ENCODE results near the gene TBC1D21. TPM values are rescaled to one million over a fixed set of nuclear protein-coding genes. Genes with fewer than 3 reads are reported as not detected.

The TBC1D21 gene
- total RNA-seq, 1 donor from 2014 or later = not detected

GRCh38 chr15:73919706-73920105 lies 46.3 kb downstream of the TBC1D21 start:
- peaks cover 20% of the 10 kb centered on the region for H3K36me3 Mint-ChIP-seq (ENCODE audit: insufficient read depth)
- no peak for DNase-seq (ENCODE audit: low spot score, unreplicated experiment)
- no peak for TF ChIP-seq CTCF (IDR thresholded peaks at IDR 0.05; ENCODE audit: unreplicated experiment)
- H3K27me3 Mint-ChIP-seq = peaks cover 18% of the 10 kb centered on the region
- no peak overlapping the region for H3K4me3 Mint-ChIP-seq (ENCODE audit: low read depth)
- H3K4me1 Mint-ChIP-seq (ENCODE audit: low read depth) = peaks cover 10% of the 10 kb centered on the region
- no peak overlapping the region for H3K27ac Mint-ChIP-seq
- peaks cover 18% of the 10 kb centered on the region for H3K9me3 Mint-ChIP-seq (ENCODE audit: low read depth)

- Mint-ChIP-seq H3K4me1 (ENCODE audit: low read depth) (peaks cover 4% of the 10 kb centered on the region), H3K9me3 (ENCODE audit: low read depth) (peaks cover 15% of the 10 kb centered on the region), H3K27ac (no peak overlapping the region), H3K27me3 (peaks cover 30% of the 10 kb centered on the region), H3K4me3 (ENCODE audit: low read depth) (no peak overlapping the region), H3K36me3 (ENCODE audit: insufficient read depth) (peaks cover 17% of the 10 kb centered on the region)
- no peak for TF ChIP-seq CTCF (IDR thresholded peaks at IDR 0.05; ENCODE audit: unreplicated experiment)
- no peak for DNase-seq (ENCODE audit: low spot score, unreplicated experiment)
Measured at GRCh38 chr15:73921254-73921925, 48.0 kb downstream of the TBC1D21 start.

- H3K27me3 Mint-ChIP-seq = peaks cover 30% of the 10 kb centered on the region
- peaks cover 13% of the 10 kb centered on the region for H3K9me3 Mint-ChIP-seq (ENCODE audit: low read depth)
- no peak overlapping the region for H3K27ac Mint-ChIP-seq
- H3K36me3 Mint-ChIP-seq (ENCODE audit: insufficient read depth) = peaks cover 14% of the 10 kb centered on the region
- peaks cover 4% of the 10 kb centered on the region for H3K4me1 Mint-ChIP-seq (ENCODE audit: low read depth)
- no peak for TF ChIP-seq CTCF (IDR thresholded peaks at IDR 0.05; ENCODE audit: unreplicated experiment)
- no peak overlapping the region for H3K4me3 Mint-ChIP-seq (ENCODE audit: low read depth)
- no peak for DNase-seq (ENCODE audit: low spot score, unreplicated experiment)
Measured at GRCh38 chr15:73922186-73923151, 49.1 kb downstream of the TBC1D21 start.

GRCh38 chr15:73923156-73923487 lies 49.8 kb downstream of the TBC1D21 start:
- DNase-seq (ENCODE audit: low spot score, unreplicated experiment) = no peak
- H3K36me3 Mint-ChIP-seq (ENCODE audit: insufficient read depth) = peaks cover 8% of the 10 kb centered on the region
- H3K9me3 Mint-ChIP-seq (ENCODE audit: low read depth) = peaks cover 8% of the 10 kb centered on the region
- no peak overlapping the region for H3K4me3 Mint-ChIP-seq (ENCODE audit: low read depth)
- H3K4me1 Mint-ChIP-seq (ENCODE audit: low read depth) = peaks cover 5% of the 10 kb centered on the region
- H3K27ac Mint-ChIP-seq = no peak overlapping the region
- H3K27me3 Mint-ChIP-seq = peaks cover 31% of the 10 kb centered on the region
- no peak for TF ChIP-seq CTCF (IDR thresholded peaks at IDR 0.05; ENCODE audit: unreplicated experiment)

GRCh38 chr15:73923488-73924164 lies 50.3 kb downstream of the TBC1D21 start:
- H3K27ac Mint-ChIP-seq = no peak overlapping the region
- no peak overlapping the region for H3K4me3 Mint-ChIP-seq (ENCODE audit: low read depth)
- peaks cover 34% of the 10 kb centered on the region for H3K27me3 Mint-ChIP-seq
- H3K36me3 Mint-ChIP-seq (ENCODE audit: insufficient read depth) = peaks cover 3% of the 10 kb centered on the region
- peaks cover 5% of the 10 kb centered on the region for H3K9me3 Mint-ChIP-seq (ENCODE audit: low read depth)
- H3K4me1 Mint-ChIP-seq (ENCODE audit: low read depth) = peaks cover 7% of the 10 kb centered on the region
- DNase-seq (ENCODE audit: low spot score, unreplicated experiment) = no peak
- no peak for TF ChIP-seq CTCF (IDR thresholded peaks at IDR 0.05; ENCODE audit: unreplicated experiment)

Data from progenitor cell of endocrine pancreas (in vitro differentiated cells).